Germinal center (tissue), 1 donor: ENCODE data around the gene TOLLIP.
"Not testable (repeated sequence)": the region's sequence is repeated elsewhere in the genome, so short reads cannot be mapped to it uniquely, and the experiment has no call there.

ENCODE experiments used
- DNase-seq: peaks from one replicate; pipeline ENCODE4 v3.0.0; 2012; ENCODE audit warnings: mixed read lengths, low spot score

Gene TOLLIP

DNA sequence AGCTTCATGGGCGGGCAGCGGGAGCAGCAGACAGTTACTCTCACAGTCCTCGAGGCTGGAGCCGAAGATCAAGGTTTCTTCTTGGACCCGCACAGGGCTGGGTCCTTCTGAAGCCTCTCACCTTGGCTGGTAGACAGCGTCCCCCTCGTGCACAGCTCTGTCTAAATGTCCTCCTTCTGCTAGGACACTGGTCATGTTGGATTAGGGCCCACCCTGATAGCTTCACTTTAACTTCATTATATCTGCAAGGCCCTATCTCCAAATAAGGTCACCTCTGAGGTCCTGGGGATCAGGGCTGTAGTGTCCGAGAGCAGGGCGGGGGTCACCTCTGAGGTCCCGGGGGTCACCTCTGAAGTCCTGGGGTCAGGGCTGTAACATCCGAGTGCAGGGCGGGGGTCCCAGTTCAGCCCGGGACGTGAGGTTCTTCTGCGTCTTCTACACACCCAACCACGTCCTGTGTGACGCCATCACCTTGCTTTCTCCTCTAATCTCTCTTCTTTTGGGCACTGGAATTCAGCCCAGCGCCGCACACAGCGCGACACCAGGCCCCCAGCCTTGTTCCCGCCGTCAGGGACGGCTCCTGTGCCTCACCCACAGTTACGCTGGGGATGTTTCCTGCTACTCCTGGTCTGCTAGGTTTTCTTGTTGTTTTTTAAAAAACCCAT, 34.1 kb upstream of the TOLLIP start:
- DNase-seq: no peak

DNA sequence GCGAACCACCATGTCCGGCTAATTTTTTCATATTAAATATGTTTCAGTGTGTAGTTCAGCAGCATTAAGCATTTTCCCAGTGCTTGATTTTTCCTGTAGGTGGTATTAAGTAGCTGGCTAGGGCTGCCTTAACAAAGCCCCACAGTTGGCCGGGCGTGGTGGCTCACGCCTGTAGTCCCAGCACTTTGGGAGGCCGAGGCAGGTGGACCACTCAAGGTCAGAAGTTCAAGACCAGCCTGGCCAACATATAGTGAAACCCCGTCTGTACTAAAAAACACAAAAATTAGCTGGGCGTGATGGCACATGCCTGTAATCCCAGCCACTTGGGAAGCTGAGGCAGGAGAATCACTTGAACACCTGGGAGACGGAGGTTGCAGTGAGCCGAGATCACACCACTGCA, 33.5 kb upstream of the TOLLIP start:
- no peak for DNase-seq

DNA sequence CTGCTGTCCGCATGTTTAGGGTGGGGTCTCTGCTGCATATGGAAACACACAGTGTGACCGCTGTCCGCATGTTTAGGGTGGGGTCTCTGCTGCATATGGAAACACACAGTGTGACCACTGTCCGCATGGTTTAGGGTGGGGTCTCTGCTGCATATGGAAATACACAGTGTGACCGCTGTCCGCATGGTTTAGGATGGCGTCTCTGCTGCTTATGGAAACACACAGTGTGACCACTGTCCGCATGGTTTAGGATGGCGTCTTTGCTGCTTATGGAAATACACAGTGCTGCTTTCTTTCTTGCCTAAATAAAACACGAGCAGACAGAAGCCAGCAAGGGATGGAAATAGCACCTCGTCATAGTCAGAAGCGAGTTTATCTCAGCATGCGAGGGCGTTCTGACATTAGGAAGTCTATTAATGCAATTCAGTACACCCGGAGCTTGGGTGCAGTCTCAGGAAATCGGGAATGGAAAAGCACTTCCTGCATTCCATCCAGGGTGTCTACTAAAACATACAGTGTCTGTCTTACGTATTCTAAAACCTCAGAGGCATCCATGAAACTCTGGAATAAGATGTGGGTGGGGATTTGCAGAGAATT, 32.6 kb upstream of the TOLLIP start:
- DNase-seq: no peak

DNA sequence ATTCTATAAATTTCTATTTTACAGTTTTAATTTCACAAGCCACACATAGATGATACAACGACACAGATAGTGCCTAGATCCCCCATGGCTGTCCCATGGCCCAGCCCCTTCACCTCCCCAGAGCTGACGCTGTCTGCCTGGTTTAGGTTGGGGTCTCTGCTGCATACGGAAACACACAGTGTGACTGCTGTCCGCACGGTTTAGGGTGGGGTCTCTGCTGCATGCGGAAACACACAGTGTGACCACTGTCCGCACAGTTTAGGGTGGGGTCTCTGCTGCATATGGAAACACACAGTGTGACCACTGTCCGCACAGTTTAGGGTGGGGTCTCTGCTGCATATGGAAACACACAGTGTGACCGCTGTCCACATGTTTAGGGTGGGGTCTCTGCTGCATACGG, 31.8 kb upstream of the TOLLIP start:
- not testable (repeated sequence) for DNase-seq

DNA sequence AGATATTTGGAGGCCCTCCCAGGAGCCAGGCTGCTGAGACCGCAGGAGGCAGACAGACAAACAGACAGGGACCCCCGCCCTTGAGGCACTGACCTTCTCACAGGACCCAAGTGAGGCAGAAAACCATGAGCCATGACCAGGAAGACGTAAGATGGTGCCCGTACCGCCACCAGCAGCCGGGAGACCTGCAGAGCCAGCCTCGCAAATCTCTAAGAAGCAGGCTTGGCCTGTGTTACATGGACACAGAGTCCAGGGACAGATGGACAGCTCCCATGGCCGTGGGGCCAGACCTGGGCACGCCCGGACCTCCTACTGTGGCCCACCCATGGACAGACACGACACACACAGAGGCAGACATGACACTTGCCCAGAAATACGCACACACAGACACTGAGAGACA, 30.7 kb upstream of the TOLLIP start:
- DNase-seq: no peak

DNA sequence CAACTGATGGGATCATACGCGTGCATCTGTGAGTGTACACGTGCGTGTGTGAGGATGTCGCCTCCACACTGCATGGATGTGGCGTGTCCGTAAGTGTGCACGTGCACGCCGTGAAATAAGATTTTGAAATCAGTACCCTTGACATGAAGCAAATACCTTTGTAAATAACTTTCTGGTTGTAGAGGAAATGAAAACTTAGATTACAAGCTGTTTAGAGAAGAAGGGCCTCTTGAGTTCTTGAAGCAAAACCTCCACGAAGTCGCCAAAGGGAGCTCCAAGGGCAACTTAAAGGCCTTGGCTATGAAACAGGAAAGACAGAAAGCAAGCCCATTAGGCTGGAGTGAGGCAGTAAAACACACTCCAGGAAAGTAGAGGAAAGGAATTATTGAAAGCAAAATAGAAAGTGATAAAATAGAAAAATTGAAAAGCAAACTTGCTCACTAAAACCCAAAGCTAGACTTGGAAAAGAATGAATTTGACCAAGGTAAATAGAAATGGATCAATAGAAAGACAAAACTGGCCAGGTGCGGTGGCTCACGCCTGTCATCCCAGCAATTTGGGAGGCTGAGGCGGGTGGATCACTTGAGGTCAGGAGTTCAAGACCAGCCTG, 29.7 kb upstream of the TOLLIP start:
- DNase-seq: no peak

DNA sequence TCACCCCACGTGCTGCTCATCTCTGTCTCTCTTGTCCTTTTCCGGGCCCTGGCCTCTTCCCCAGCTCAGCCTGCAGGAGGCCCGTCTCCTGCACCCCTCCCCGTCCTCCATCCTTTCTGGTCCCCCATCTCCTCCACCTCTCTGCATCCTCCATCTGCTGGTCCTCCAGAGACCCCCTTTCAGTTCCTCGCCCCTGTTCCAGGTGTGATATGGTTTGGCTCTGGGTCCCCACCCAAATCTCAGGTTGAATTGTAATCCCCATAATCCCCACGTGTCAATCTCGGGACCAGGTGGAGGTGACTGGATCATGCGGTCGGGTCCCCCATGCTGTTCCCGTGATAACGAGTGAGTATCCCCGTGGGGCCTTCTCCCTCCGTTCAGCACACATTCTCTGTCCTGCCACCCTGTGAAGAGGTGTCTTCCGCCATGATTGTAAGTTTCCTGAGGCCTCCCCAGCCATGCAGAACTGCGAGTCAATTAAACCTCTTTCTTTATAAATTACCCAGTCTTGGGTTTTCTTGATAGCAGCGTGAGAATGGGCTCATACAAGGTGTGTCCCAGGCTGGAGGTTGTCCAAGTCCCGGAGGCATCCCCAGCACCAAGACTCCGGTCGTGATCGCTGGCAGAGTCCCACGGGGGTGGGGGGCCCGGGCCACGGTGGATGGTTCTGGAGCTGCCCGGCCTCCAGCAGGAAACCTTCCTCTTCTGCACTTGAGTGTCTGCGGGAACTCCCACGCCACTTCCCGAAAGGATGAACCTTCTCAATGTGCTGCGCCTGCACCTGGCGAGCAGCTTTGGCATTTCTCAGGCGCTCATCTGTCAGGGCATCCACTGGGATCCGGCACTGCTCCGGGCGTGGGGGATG, 29.0 kb upstream of the TOLLIP start:
- no peak for DNase-seq

DNA sequence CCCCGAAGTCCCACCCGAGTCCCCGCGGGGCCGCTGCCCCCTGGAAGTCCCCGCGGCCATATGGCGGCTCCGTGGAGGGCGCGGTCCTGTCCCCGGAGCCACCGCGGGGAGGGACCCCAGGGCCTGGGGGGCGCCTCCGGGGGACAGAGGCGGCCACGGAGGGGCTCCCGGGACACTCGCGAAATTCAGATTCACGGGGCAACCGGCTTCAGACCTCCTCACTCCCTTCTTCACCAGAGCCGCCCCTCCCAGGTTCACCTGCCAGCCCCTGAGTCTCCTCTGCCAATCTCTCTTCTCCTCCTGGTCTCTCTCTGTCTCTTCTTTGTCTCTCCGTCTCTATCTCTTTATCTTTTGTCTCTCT, 28.2 kb upstream of the TOLLIP start:
- no peak for DNase-seq

DNA sequence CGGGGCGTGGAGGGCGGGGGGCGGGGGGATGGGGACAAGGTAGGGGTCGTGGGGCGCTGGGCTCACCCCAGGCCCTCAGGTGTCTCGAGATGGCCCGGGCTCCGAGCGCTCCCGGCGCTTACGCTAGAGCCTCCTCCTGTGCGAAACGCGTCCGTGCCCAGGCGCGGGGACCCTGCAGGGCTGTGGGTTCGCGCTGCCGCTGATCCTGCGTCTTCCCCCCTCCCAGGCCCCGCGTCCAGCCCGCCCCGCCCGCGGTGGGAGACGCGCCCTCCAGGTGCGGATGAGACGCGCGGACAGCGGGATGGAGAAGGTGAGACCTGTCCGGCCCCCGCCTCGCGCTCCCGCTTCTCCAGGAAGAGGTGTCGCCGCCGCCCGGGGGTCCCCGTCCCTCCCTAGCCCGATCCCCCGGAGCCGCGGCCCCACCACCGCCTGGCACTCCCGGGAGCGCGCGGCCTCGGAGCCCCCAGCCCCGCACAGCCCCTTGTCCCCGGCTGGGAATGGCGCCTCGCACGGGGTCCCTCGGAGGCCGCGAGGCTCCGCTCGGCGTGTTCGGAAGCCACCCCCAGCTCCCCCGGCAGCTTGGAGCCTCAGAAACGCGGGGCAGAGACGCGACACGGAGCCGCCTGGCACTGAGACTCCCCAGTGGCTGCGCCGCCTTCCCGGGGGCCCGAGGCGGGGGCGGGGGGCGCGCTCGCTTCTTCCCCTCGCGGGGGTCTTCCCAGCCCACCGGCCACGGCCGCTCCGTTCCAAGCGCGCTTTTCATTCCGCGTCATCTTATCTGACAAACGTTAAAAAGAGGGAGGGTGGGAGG, 27.6 kb upstream of the TOLLIP start:
- DNase-seq: peak; percentile 28

DNA sequence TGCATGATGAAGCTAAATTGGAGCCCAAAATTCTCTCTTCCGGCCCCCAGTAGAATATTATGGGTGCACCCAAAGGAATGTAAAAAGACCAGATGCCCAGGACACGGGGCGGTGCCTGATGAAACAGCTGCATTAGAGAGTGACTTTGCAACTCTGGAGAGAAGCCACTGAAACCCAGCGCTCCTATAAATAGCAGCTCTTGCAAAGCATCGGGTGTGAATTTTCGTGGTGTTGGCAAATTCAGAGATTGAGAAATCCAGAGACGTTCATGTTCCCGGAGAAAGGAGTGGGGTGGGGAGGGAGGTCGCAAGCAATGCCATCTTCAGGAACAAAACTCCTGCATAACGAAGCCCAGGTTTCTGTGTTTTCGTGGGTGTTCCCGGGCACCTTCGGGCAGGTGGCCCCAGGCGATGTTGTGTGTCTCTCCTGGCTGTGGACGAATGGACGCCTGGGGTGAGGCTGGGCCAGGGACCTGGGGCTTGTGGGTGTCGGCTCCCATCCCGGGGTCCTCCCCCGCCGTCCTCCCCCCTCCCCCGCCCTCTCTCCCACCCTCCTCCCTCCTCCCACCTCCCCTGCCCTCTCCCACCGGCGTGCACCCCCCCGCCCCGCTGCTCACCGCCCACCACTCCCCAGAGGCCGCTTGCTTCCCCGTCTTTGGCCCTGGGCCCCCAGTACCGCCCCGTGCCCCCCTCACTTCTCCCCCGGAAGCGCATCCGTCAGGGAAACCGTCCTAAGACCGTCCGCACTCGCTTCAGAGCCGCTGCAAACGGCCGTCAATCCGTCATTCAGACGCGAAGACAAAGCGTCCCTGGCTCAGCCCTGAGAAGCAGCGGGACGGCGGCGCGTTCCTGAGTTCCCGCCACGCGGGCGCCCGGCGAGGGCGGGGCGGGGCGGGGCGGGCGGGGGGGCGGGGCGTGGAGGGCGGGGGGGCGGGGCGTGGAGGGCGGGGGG, 26.7 kb upstream of the TOLLIP start:
- DNase-seq: peak; percentile 47

DNA sequence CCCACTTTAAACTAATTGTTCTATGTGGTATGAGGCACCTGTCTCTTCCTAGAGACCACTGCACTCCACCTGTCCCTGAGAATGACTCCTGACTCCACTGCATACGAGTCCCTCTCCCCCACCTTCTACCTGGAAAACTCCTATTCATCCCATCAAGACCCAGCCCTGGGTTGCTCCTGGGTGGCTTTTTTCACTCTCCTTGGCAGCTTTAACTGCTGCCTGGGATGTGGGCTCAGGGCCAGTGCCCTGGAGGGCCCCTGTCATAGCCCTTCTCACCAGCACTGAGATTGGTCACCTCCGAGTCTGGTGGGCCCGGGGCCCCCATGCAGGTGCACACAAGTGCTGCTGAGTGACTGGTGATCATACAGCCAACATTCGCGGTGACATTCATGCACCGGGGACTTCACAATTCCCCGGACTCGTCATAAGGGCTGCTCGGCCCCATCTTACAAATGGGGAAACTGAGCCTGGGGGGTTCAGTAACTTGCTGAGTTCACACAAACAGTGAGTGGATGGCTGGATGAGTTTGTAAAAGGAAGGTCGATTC, 25.9 kb upstream of the TOLLIP start:
- no peak for DNase-seq

DNA sequence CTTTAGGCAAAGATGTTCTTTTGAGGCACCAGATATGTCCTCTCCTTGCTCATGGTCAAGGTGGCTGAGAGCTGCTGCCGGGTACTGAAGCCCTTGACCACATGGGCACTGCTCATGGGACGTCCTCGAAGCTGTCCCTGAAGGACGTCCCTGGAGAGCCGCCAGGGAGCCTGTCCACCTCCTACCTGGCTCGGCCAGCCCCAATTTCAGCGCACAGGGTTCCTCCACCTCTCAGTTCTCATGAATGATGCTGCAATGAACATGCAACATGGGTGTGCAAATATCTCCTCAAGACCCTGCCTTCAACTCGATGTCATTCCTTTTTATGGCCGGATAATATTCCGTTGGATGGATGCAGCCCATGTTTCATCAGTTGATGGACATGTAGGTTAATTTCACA, 24.4 kb upstream of the TOLLIP start:
- no peak for DNase-seq

DNA sequence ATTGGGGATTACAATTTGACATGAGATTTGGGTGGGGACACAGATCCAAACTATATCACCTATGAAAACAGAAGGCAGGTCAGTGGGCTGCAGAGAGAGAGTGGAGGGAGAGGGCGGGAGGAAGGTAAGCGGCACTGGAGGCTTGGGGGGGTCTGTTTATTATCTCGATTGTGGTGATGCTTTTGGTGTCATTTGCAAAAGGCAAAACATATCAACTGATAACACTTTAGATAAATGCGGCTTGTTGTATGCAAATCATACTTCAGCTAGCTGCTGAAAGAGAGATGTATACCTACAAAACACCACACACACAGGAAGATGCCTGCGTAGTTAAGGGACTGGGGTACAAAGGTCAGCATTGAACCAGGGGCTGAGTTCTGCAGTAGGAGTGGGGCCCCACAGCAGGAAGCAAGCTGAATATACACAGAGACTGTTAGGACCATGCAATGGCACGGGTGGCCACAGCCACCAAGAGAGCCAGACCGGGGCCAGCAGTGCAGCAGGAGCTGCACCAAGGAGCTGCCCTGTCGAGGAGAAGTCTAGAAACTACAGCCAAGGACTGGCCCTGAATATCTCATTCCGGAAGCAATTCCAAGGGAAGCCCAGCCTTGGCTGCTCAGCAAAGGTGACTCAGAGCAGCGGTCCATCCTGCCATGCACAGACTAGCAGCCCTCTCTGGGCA, 23.8 kb upstream of the TOLLIP start:
- DNase-seq: no peak

DNA sequence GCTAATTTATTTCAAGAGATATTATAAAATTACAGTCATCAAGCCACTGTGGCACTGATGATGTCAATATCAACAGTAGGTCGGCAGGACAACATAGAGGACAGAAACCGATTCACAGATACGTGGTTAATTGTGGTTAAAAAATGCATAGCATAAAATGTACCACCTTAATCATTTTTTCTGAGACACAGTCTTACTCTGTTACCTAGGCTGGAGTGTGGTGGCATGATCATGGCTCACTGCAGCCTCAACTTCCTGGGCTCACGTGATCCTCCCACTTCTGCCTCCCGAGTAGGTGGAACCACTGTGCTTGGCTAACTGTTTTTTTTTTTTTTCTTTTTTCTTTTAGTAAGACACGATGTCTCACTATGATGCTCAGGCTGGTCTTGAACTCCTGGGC, 21.0 kb upstream of the TOLLIP start:
- no peak for DNase-seq

DNA sequence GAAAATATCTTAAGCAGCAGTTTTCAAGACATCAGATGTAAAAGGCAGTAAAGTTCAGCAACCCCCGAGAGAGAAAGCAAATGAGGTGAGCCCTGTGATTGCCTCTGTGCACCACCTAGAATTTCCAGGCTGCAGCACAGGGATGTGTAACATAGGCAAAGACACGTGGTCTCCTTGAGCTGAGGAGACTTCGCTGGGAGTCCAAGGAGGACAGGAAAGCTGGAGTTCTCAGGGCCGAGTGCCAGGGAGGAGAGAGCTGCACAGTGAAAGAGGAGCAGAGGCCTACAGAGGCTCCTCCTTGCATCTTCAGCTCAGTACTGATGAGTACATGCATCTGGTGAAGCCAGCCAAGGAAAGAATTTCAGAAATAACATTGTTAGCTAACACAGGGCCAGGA, 17.6 kb upstream of the TOLLIP start:
- DNase-seq: no peak

DNA sequence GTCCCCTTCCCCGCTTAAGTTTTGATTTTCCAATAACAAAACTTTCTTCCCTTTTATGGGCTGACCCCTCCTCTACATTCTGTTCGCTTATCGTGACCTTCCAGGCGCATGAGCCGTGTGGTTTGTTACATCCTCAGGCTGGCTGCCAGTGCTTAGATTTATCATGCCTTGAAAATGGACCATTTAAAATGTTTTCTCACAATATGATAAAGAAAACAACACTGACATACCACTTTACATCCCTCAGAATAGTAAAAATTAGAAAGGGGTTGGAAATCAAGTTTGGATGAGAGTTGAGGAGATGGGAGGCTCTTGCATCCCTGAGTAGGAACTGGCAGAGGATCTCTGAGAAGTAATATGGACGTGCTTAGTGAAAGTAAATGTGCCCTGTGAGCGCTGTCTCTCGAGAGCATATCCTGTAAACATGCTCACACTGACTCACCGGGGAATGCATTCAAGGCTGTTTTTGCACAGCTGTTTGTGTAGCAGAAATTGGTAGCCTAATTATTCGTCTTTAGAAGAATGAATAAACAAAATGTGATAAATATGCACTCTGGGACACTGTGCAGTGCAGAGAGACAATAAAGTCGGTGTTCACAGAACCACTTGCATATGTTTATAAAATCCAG, 17.1 kb upstream of the TOLLIP start:
- DNase-seq: no peak

DNA sequence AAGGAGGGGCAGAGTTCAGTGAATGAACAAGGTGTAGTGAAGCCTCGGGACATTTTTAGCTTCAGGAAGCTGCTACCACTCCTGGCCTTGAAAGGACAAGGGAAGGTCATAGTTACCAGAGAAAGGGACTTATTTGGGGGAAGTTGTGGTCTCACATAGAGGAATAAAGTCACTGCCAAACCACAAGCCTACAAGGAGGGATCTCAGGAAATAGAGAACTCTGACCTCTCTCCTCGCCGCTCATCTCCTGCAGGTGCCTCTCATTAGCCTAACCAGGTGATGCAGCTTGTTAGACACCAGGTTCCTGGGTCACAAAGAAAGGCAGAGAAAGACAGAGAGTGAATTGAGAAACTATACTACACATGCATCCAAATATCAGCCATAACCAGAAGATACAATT, 14.3 kb upstream of the TOLLIP start:
- DNase-seq: no peak

DNA sequence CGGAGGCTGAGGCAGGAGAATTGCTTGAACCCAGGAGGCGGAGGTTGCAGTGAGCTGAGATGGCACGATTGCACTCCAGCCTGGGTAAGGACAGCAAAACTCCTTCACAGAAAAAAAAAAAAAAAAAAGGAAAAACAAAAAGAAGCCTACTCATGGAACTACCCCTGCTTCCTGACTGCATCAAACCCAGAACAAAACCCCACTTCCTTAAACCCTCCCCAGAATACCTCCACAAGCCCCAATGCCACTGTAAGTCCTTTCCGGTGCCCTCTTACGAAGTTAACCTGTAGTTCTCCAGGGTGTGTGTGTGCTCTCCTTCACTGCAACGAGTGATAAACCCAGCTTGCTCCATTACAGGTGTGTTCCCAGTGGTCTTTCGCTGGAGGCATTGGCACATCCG, 8.6 kb upstream of the TOLLIP start:
- no peak for DNase-seq

DNA sequence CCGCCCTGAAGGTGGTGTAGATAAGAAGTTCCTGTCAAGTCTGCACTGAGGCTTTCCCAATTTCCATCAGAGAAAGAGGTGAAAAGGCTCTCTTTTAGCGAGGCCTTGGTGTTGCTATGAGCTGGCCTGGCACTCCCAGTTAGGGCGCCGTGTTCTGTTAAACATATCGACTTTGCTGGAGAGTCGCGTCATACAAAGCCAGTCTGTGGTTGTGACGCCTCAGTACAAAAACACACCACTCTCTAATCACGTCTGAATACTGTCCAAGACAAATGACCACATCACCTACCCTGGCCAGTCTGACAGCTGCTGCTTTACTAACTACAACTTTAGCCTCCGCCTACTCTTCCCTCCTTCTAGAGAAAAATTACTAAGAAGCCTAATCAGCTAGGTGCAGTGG, 8.0 kb upstream of the TOLLIP start:
- DNase-seq: no peak
